Esophagus muscularis mucosa (tissue), 4 donors: ENCODE measurements around the gene CDH2. TPM values are rescaled to one million over a fixed set of nuclear protein-coding genes. Genes with fewer than 3 reads are reported as not detected.

Experiments
- DNase-seq: peaks from one replicate; pipeline ENCODE4 v3.0.0-alpha.2; 2017; ENCODE audit errors: extremely low spot score
- H3K27ac ChIP-seq, 4 donors: fragments of 200-600 bp; sonication (generic); replicated peaks in 1 of 4; 1 replicate in 3 of 4; 2 replicates in 1 of 4; pipeline ENCODE4 v1.5.1; 2016 to 2019; ENCODE audit warnings: mild to moderate bottlenecking in 1 of 4
- H3K27me3 ChIP-seq, 4 donors: fragments of 200-600 bp; sonication (generic); one replicate each; pipeline versions ENCODE4 v1.5.1 to v1.6.0; 2016 to 2019
- H3K36me3 ChIP-seq, 4 donors: fragments of 200-600 bp; sonication (generic); one replicate each; pipeline ENCODE4 v1.5.1; 2016 to 2019
- H3K4me1 ChIP-seq, 4 donors: fragments of 200-600 bp; sonication (generic); one replicate each; pipeline ENCODE4 v1.5.1; 2016 to 2019
- H3K4me3 ChIP-seq, 4 donors: fragments of 200-600 bp; sonication (generic); 1 replicate in 2 of 4; 2 replicates in 2 of 4; pipeline ENCODE4 v1.5.1; 2016 to 2019; ENCODE audit warnings: mild to moderate bottlenecking in 4 of 4, moderate library complexity in 1 of 4
- H3K9me3 ChIP-seq, 4 donors: fragments of 200-600 bp; sonication (generic); 1 replicate in 3 of 4; 2 replicates in 1 of 4; pipeline ENCODE4 v1.5.1; 2016 to 2019
- EP300 ChIP-seq: sonication (generic); formaldehyde crosslinking; IDR thresholded peaks from one replicate; pipeline ENCODE4 v1.6.1; 2017; ENCODE audit warnings: antibody characterized with exemption
- POLR2A ChIP-seq: fragments of 450-650 bp; IDR thresholded peaks from one replicate; pipeline ENCODE4 v1.6.1; 2017; ENCODE audit warnings: antibody characterized with exemption, moderate library complexity, mild to moderate bottlenecking, low read depth
- POLR2AphosphoS5 ChIP-seq, 2 donors: sonication (generic); formaldehyde crosslinking; IDR thresholded peaks; one replicate each; pipeline ENCODE4 v1.6.1; 2017; ENCODE audit warnings: antibody characterized with exemption in 2 of 2
- WGBS: methylation state at CpG from one replicate; pipeline ENCODE4 v1.1.5; 2018; 5-methylcytosine and 5-hydroxymethylcytosine counted together
- intact Hi-C: fragments of 100-400 bp; cut with DNase I; formaldehyde crosslinking; loops from one replicate; pipeline ENCODE4 v1.15.1; 2023
- total RNA-seq, 4 donors: library from RNA; depleted of rRNA; stranded (reverse); fragments of >200 nt; gene quantifications; one replicate each; pipeline versions ENCODE4 v1.1.0 to v1.2.1, GENCODE V29; 2016
- TF ChIP-seq, protein P1 (sequence below), 3 experiments: fragments of 200-600 bp in 2 of 3; fragments of 450-650 bp in 1 of 3; sonication (generic) in 2 of 3; IDR thresholded peaks; one replicate each; pipeline ENCODE4 v1.5.1; 2017 to 2019; ENCODE audit warnings: antibody characterized with exemption in 3 of 3, mild to moderate bottlenecking in 2 of 3, moderate library complexity in 1 of 3

The CDH2 gene
- total RNA-seq, 4 donors from 2014 or later, result 10.9 to 17.4 (median 13.6) TPM

DNA sequence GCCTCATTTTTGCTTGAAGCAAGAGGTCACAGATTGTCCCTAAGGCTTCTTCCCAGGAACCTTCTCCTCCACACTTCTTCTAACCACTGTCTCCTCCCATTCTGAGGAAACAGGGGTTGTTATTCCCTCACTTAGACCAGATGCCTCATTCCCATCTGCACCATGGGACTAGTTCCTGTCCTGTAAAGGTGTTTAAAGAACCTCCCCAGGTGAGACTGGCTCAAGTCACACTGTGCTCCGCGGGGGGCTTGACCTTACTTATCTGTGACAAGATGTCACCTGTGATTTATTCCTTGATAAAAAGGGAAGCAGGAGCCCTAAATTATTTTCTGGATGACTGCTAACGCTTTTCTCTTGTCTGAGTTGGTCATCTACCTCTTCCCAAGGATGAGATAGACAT, 8.2 kb upstream of the CDH2 start:
- peaks cover 0 to 10% (median 0%) of the 10 kb centered on the region in 4 donors for H3K27me3 ChIP-seq
- intact Hi-C loops, result no loop called here
- H3K36me3 ChIP-seq, result no peaks in the 10 kb centered on the region
- TF ChIP-seq, protein P1, sequence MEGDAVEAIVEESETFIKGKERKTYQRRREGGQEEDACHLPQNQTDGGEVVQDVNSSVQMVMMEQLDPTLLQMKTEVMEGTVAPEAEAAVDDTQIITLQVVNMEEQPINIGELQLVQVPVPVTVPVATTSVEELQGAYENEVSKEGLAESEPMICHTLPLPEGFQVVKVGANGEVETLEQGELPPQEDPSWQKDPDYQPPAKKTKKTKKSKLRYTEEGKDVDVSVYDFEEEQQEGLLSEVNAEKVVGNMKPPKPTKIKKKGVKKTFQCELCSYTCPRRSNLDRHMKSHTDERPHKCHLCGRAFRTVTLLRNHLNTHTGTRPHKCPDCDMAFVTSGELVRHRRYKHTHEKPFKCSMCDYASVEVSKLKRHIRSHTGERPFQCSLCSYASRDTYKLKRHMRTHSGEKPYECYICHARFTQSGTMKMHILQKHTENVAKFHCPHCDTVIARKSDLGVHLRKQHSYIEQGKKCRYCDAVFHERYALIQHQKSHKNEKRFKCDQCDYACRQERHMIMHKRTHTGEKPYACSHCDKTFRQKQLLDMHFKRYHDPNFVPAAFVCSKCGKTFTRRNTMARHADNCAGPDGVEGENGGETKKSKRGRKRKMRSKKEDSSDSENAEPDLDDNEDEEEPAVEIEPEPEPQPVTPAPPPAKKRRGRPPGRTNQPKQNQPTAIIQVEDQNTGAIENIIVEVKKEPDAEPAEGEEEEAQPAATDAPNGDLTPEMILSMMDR (IDR thresholded peaks at IDR 0.05), result no peak
- no peak overlapping the region for H3K4me3 ChIP-seq
- H3K4me1 ChIP-seq, result no peaks in the 10 kb centered on the region
- no peak for DNase-seq
- H3K9me3 ChIP-seq, result no peaks in the 10 kb centered on the region
- WGBS, result 83% methylated on average over 3 of the region's 3 CpGs
- no peak overlapping the region for H3K27ac ChIP-seq

DNA sequence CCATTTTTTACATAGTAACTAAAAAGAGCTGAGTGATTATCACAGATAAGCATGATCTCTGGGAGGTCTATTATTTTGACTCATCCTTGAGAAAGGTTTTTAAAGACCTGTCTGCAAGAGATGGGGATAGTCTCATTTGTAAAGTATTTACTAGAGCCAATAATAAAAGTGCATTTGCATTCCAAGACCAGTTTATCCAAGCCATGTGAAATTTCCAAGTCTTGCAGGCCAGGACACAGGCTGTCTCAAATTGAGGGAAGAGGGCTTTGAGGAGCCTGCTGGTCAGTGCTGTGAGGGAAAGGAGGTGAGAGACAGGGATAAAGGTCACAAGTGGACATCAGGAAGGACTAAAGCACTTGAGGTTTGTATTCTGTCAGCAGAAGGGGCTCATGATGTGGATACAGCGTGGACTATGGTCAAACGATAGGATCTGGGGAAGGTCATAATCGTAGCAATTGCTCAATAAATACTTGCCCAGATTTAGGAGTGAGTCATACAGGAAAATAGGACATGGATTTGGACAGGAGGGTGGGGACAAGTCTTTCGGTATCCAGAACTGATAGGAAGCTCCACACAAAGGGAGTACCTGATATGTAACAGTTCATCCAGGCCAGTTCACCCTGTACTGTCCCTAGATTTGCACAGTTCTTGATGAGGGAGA, 6.6 kb upstream of the CDH2 start:
- Histone ChIP-seq H3K4me1 (peaks cover 0 to under 1% (median under 1%) of the 10 kb centered on the region in 4 donors), H3K9me3 (no peaks in the 10 kb centered on the region), H3K27ac (no peak overlapping the region), H3K27me3 (peaks cover 0 to 19% (median 0%) of the 10 kb centered on the region in 4 donors), H3K4me3 (no peak overlapping the region), H3K36me3 (no peaks in the 10 kb centered on the region)
- intact Hi-C loops, result no loop called here
- TF ChIP-seq EP300 (no peak), POLR2AphosphoS5 (IDR thresholded peaks at IDR 0.05) (no peak), POLR2A (no peak)
- TF ChIP-seq, protein P1 (IDR thresholded peaks at IDR 0.05), result no peak
- DNase-seq, result no peak
- whole genome bisulfite sequencing, result 80% methylated on average over 4 of the region's 4 CpGs

DNA sequence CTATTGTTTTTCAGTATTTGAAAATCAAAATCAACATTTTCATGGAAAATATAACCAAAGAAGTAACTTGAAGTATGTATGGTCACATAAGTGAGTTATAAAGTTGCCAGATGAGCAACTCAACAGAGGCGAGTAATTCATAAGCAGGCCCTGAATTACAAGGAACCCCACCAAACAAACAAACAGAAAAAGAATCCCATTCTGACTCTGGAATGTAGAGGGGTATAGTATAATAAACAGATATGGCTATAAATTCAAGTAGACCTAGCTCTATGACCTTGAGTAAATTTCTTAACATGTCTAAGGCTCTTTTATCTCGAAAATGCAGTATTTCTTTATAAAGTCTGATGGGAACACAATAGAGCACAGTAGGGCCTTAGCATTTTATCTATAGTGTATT, 4.7 kb upstream of the CDH2 start:
- H3K4me1 ChIP-seq, result peaks cover 0 to 19% (median 15%) of the 10 kb centered on the region in 4 donors
- H3K4me3 ChIP-seq, result no peak overlapping the region
- no peak overlapping the region for H3K27ac ChIP-seq
- WGBS, result 88% methylated on average over 2 of the region's 2 CpGs
- H3K27me3 ChIP-seq, result peaks cover 0 to 36% (median 0%) of the 10 kb centered on the region in 4 donors
- intact Hi-C loops, result no loop called here
- no peaks in the 10 kb centered on the region for H3K9me3 ChIP-seq
- TF ChIP-seq POLR2AphosphoS5 (IDR thresholded peaks at IDR 0.05), result no peak
- no peak for TF ChIP-seq EP300
- no peak for TF ChIP-seq POLR2A
- TF ChIP-seq, protein P1 (IDR thresholded peaks at IDR 0.05), result no peak
- no peaks in the 10 kb centered on the region for H3K36me3 ChIP-seq
- DNase-seq, result no peak

DNA sequence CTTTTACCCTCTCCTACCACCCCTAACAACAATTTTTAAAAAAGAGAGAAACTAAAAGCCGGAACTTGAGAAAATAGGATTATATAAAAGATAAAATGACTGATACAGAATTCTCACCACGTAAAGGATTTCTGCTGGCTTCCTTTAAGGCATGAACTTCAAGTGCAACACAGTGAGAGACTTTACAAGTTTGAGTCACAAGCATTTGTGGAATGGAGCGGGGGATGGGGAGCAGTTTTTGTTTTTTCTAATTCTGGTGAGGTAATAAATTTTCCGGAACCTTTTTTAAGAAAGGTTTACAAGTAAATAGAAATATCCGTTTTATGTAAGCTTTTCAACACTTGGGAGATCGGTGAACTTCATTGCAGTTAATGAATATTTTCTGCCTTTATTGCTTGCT, 1.8 kb upstream of the CDH2 start:
- H3K27me3 ChIP-seq, result peaks cover 0 to 56% (median 12%) of the 10 kb centered on the region in 4 donors
- TF ChIP-seq POLR2A (no peak), EP300 (no peak), POLR2AphosphoS5 (IDR thresholded peaks at IDR 0.05) (no peak)
- TF ChIP-seq, protein P1 (IDR thresholded peaks at IDR 0.05), result no peak
- H3K4me1 ChIP-seq, result peaks cover 0 to 40% (median 31%) of the 10 kb centered on the region in 4 donors
- H3K27ac ChIP-seq, result peak overlapping the region in 2 of 4 donors; percentile 77 to 80
- 51% methylated on average over 6 of the region's 6 CpGs for WGBS
- intact Hi-C loops, result no loop called here
- no peak for DNase-seq
- peaks cover 0 to 3% (median 0%) of the 10 kb centered on the region in 4 donors for H3K36me3 ChIP-seq
- no peaks in the 10 kb centered on the region for H3K9me3 ChIP-seq
- H3K4me3 ChIP-seq, result peak overlapping the region; percentile 63 to 68 (median 64)
